ENCODE data around the gene YWHAB.

YWHAB gene

GRCh38 chr20:44911264-44911921, 25.9 kb downstream of the YWHAB start:
- TF ChIP-seq, protein P1, sequence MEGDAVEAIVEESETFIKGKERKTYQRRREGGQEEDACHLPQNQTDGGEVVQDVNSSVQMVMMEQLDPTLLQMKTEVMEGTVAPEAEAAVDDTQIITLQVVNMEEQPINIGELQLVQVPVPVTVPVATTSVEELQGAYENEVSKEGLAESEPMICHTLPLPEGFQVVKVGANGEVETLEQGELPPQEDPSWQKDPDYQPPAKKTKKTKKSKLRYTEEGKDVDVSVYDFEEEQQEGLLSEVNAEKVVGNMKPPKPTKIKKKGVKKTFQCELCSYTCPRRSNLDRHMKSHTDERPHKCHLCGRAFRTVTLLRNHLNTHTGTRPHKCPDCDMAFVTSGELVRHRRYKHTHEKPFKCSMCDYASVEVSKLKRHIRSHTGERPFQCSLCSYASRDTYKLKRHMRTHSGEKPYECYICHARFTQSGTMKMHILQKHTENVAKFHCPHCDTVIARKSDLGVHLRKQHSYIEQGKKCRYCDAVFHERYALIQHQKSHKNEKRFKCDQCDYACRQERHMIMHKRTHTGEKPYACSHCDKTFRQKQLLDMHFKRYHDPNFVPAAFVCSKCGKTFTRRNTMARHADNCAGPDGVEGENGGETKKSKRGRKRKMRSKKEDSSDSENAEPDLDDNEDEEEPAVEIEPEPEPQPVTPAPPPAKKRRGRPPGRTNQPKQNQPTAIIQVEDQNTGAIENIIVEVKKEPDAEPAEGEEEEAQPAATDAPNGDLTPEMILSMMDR (conservative IDR thresholded peaks at IDR 0.05; ENCODE audit: low read depth, low read length) = peak; percentile 67
- H3K4me3 ChIP-seq (ENCODE audit: low read depth, low read length) = no peak overlapping the region
- peak; percentile 70 for DNase-seq (ENCODE audit: low read depth)

DNA sequence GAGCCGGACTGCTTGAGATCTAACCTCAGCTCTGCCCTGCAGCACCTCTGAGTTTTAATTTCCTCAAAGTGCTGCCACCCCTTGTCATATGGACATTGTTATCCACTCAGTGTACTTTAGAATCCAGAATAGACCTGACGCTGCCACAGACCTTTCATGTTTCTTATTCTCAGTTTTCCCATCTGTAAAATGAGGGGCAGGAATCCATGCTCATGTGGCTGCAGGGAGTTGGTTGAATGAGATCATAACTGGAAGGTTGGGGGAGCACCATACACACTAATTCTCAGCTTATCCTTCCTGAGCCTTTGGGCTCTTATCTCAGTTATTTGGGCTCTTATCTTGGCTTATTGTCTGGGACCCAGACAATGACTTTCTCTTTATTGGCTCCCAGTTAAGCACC, 26.7 kb downstream of the YWHAB start:
- TF ChIP-seq, protein P1 (conservative IDR thresholded peaks at IDR 0.05; ENCODE audit: low read depth, low read length) = no peak
- no peak for DNase-seq (ENCODE audit: low read depth)
- no peak overlapping the region for H3K4me3 ChIP-seq (ENCODE audit: low read depth, low read length)

DNA sequence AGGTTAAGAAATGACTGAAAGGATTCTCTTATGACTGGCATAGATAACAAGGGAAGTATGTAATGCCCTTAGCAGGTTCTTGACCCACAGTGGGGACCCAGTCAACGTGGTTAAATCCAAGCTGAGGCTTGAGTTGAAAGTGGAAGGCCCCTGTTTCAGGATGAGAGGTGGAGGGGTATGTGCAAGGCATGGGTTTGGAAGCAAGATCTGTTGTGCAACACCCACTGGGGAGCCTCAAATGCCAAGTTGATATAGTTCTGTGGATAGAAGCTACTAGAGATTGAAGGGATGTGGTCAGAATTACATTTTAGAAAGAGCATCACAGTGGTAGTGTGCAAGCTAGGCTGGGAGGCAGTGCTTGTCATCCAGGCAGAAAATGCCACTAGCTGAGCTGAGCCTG, 29.4 kb downstream of the YWHAB start:
- H3K4me3 ChIP-seq (ENCODE audit: low read depth, low read length) = no peak overlapping the region
- TF ChIP-seq, protein P1 (conservative IDR thresholded peaks at IDR 0.05; ENCODE audit: low read depth, low read length) = no peak
- peak; percentile 7 for DNase-seq (ENCODE audit: low read depth)

- no peak overlapping the region for H3K4me3 ChIP-seq (ENCODE audit: low read depth, low read length)
- TF ChIP-seq, protein P1 (conservative IDR thresholded peaks at IDR 0.05; ENCODE audit: low read depth, low read length) = no peak
- no peak for DNase-seq (ENCODE audit: low read depth)
These were observed 31.1 kb downstream of the YWHAB start for GRCh38 chr20:44916586-44916985.

DNA sequence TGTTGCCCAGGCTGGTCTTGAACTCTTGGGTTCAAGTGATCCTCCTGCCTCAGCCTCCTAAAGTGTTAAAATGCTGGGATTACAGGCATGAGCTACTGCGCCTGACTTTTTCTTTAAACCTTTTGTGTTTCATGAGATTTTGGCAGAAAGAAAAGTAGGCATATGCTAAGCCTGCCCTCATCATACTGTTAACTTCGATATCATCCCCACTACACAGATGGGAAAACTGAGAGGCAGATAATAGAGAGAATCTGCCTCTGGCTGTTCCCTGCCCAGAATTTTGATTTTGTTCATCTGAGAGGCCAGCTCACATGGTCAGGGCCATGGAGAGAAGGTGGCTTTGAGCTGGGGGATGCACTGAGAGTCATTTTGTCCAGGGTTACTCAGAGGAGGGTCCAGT, 31.9 kb downstream of the YWHAB start:
- no peak overlapping the region for H3K4me3 ChIP-seq (ENCODE audit: low read depth, low read length)
- no peak for DNase-seq (ENCODE audit: low read depth)
- TF ChIP-seq, protein P1 (conservative IDR thresholded peaks at IDR 0.05; ENCODE audit: low read depth, low read length) = no peak

DNA sequence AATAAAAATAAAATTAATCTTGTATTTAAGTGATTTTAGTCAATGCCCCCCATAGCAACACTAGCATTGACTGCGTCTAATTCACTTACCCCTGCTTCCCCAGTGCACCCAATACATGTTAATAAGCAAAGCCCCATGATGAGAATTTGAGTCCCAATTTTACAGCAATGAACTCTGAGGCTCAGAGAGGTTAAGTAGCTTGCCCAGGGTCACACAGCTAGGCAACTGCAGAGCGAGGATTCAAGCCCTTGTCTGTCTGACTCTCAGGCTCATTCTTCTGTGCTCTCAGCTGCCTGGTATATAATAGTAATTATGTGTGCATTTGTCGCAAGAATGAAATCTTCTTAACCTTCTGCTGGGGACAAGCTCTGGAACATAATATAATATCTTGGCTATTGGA, 32.8 kb downstream of the YWHAB start:
- no peak overlapping the region for H3K4me3 ChIP-seq (ENCODE audit: low read depth, low read length)
- TF ChIP-seq, protein P1 (conservative IDR thresholded peaks at IDR 0.05; ENCODE audit: low read depth, low read length) = no peak
- no peak for DNase-seq (ENCODE audit: low read depth)

DNA sequence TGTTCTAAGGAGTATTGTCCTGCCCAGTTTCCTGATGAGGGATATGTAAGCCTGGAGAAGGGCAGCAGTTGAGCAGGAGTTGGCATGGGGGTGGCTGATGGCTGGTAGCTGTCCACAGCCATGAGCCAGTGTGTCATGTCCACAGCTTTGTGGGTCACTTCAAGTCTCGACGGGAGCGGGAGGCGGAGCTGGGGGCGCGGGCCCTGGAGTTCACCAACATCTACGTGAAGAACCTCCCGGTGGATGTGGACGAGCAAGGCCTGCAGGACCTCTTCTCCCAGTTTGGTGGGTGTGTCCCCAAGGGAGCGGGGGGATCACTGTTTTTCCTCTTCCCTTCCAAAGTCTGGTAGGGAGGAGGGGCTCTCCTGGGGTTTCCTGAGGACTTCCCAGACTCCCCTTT, 33.3 kb downstream of the YWHAB start:
- TF ChIP-seq, protein P1 (conservative IDR thresholded peaks at IDR 0.05; ENCODE audit: low read depth, low read length) = no peak
- no peak overlapping the region for H3K4me3 ChIP-seq (ENCODE audit: low read depth, low read length)
- DNase-seq (ENCODE audit: low read depth) = no peak
